GM18519 (cell line): ENCODE data around the gene SCARF2.
"Not testable (repeated sequence)": the region's sequence is repeated elsewhere in the genome, so short reads cannot be mapped to it uniquely, and the experiment has no call there.

Source experiments
- ATAC-seq: cut with Tn5 transposase; IDR thresholded peaks from one replicate; pipeline ENCODE4 v1.9.1; 2021; ENCODE audit warnings: mild to moderate bottlenecking, moderate library complexity; ENCODE audit not compliant: unreplicated experiment, low FRiP score

Gene SCARF2

GRCh38 chr22:20398420-20398819 lies 39.2 kb downstream of the SCARF2 start:
- no peak for ATAC-seq

GRCh38 chr22:20397498-20397897 lies 40.1 kb downstream of the SCARF2 start:
- ATAC-seq, result no peak

GRCh38 chr22:20396639-20397038 lies 41.0 kb downstream of the SCARF2 start:
- no peak for ATAC-seq

GRCh38 chr22:20395907-20396287 lies 41.7 kb downstream of the SCARF2 start:
- no peak for ATAC-seq

GRCh38 chr22:20395181-20395906 lies 42.3 kb downstream of the SCARF2 start:
- ATAC-seq, result no peak

- ATAC-seq, result no peak
Measured at GRCh38 chr22:20393705-20394476, 43.7 kb downstream of the SCARF2 start, which contains the start of gene ZNF74. Gene ZNF74 (plus strand): TSS chr22:20394151. CDS start chr22:20394629, 478 bp downstream.

GRCh38 chr22:20392983-20393704 lies 44.5 kb downstream of the SCARF2 start:
- ATAC-seq, result no peak

- not testable (repeated sequence) for ATAC-seq
Measured at GRCh38 chr22:20392365-20392881, 45.2 kb downstream of the SCARF2 start.

- ATAC-seq, result no peak
Measured at GRCh38 chr22:20391222-20391621, 46.4 kb downstream of the SCARF2 start.

GRCh38 chr22:20390394-20390907 lies 47.2 kb downstream of the SCARF2 start:
- no peak for ATAC-seq

- ATAC-seq, result no peak
Measured at GRCh38 chr22:20389288-20389687, 48.3 kb downstream of the SCARF2 start.

- ATAC-seq, result no peak
Measured at GRCh38 chr22:20388200-20388599, 49.4 kb downstream of the SCARF2 start.

GRCh38 chr22:20386972-20387371 lies 50.7 kb downstream of the SCARF2 start:
- ATAC-seq, result no peak

GRCh38 chr22:20386336-20386735 lies 51.3 kb downstream of the SCARF2 start:
- no peak for ATAC-seq

- ATAC-seq, result no peak
Measured at GRCh38 chr22:20384865-20385264, 52.8 kb downstream of the SCARF2 start.

- no peak for ATAC-seq
Measured at GRCh38 chr22:20384171-20384570, 53.5 kb downstream of the SCARF2 start.

- no peak for ATAC-seq
Measured at GRCh38 chr22:20383538-20383937, 54.1 kb downstream of the SCARF2 start.

- ATAC-seq, result no peak
Measured at GRCh38 chr22:20380486-20380885, 57.1 kb downstream of the SCARF2 start.

GRCh38 chr22:20378684-20379083 lies 58.9 kb downstream of the SCARF2 start:
- not testable (repeated sequence) for ATAC-seq

GRCh38 chr22:20378110-20378509 lies 59.5 kb downstream of the SCARF2 start:
- no peak for ATAC-seq

GRCh38 chr22:20376983-20377382 lies 60.6 kb downstream of the SCARF2 start:
- not testable (repeated sequence) for ATAC-seq
